T-cell (primary cell): ENCODE measurements around the gene HEPH. TPM values are rescaled to one million over a fixed set of nuclear protein-coding genes. Genes with fewer than 3 reads are reported as not detected.

ENCODE experiments used
- ATAC-seq, 4 experiments: fragments of 200-7000 bp in 3 of 4; fragments of 150-1000 bp in 1 of 4; cut with Tn5 transposase; replicated peaks in 1 of 4; 1 replicate in 3 of 4; 2 replicates in 1 of 4; pipeline ENCODE4 v1.10.0; 2021; ENCODE audit warnings: moderate library complexity in 3 of 4, mild to moderate bottlenecking in 2 of 4, moderate number of reproducible peaks in 1 of 4
- CTCF ChIA-PET, 2 donors: fragments of 300-600 bp; sonication (Branson Sonifier 250); formaldehyde crosslinking; loops; one replicate each; lab custom pipeline; 2022; ENCODE audit warnings: antibody characterized with exemption in 2 of 2; lab: Charles Lee
- POLR2A ChIA-PET, 2 donors: fragments of 300-600 bp; sonication (Branson Sonifier 250); formaldehyde crosslinking; loops; one replicate each; lab custom pipeline; 2022; ENCODE audit warnings: antibody characterized with exemption in 2 of 2; lab: Charles Lee
- DNase-seq, 35 experiments: peaks; one replicate each; pipeline versions ENCODE4 v3.0.0 to v3.0.0-alpha.2; 2013 to 2023
- H3K27ac ChIP-seq: one replicate; pipeline ENCODE4 v1.5.1; 2013; ENCODE audit warnings: low read length
- H3K27me3 ChIP-seq, 2 experiments: replicated peaks in 1 of 2; 1 replicate in 1 of 2; 2 replicates in 1 of 2; pipeline versions ENCODE4 v1.6.1 to v1.7.0; 2013; ENCODE audit warnings: low read length in 1 of 2, mixed read lengths in 1 of 2; ENCODE audit not compliant: control insufficient read depth in 2 of 2, insufficient read depth in 2 of 2; ENCODE audit errors: extremely low read depth in 1 of 2
- H3K36me3 ChIP-seq, 2 donors: 1 replicate in 1 of 2; 2 replicates in 1 of 2; pipeline versions ENCODE4 v1.6.1 to v1.7.0; 2013; ENCODE audit warnings: low read length in 1 of 2; ENCODE audit not compliant: control insufficient read depth in 2 of 2, insufficient read depth in 1 of 2; ENCODE audit errors: extremely low read depth in 1 of 2
- H3K4me1 ChIP-seq, 2 experiments: 1 replicate in 1 of 2; 2 replicates in 1 of 2; pipeline versions ENCODE4 v1.6.1 to v1.7.0; 2013; ENCODE audit warnings: low read length in 2 of 2, mixed read lengths in 1 of 2; ENCODE audit not compliant: insufficient read depth in 2 of 2, control insufficient read depth in 1 of 2; ENCODE audit errors: extremely low read depth in 1 of 2
- H3K4me3 ChIP-seq, 2 donors: 1 replicate in 1 of 2; 2 replicates in 1 of 2; pipeline versions ENCODE4 v1.5.1 to v1.7.0; 2013; ENCODE audit warnings: mild to moderate bottlenecking in 2 of 2, low read length in 1 of 2, moderate library complexity in 1 of 2; ENCODE audit not compliant: control insufficient read depth in 1 of 2; ENCODE audit errors: extremely low read depth in 1 of 2
- H3K9me3 ChIP-seq: 2 replicates; pipeline ENCODE4 v1.7.0; 2013
- H3K27ac Mint-ChIP-seq, 2 donors: one replicate each; pipeline ENCODE4 v1.8.0; 2020 to 2021; ENCODE audit warnings: mild to moderate bottlenecking in 2 of 2, mixed read lengths in 2 of 2
- H3K27me3 Mint-ChIP-seq, 2 donors: one replicate each; pipeline ENCODE4 v1.8.0; 2021 to 2022; ENCODE audit warnings: mixed read lengths in 2 of 2
- H3K36me3 Mint-ChIP-seq: one replicate; pipeline ENCODE4 v1.8.0; 2021; ENCODE audit warnings: mixed read lengths
- H3K4me1 Mint-ChIP-seq, 3 donors: one replicate each; pipeline ENCODE4 v1.8.0; 2020 to 2022; ENCODE audit warnings: mixed read lengths in 3 of 3, mild to moderate bottlenecking in 1 of 3
- H3K4me3 Mint-ChIP-seq, 3 donors: one replicate each; pipeline ENCODE4 v1.8.0; 2020 to 2022; ENCODE audit warnings: mild to moderate bottlenecking in 3 of 3, mixed read lengths in 3 of 3, moderate library complexity in 3 of 3
- H3K9me3 Mint-ChIP-seq, 3 donors: one replicate each; pipeline ENCODE4 v1.8.0; 2020 to 2022; ENCODE audit warnings: mixed read lengths in 3 of 3
- WGBS: methylation state at CpG from one replicate; pipeline ENCODE4 v1.1.5; 2013; ENCODE audit warnings: missing lambda C conversion rate; ENCODE audit not compliant: insufficient coverage; 5-methylcytosine and 5-hydroxymethylcytosine counted together
- total RNA-seq, 35 experiments: library from RNA in 6 of 35; stranded (reverse) in 6 of 35; fragments of 120-200 nt in 1 of 35; gene quantifications; one replicate each; pipeline versions ENCODE4 v1.2.1 to v1.2.4 and lab custom pipeline; 2013 to 2026

HEPH gene
- total RNA-seq, 5 donors from 2014 or later (not counting 1 experiment from before 2014, with no cell fraction given) = 0.15 to 0.44 (median 0.31) TPM; not detected in 1

DNA sequence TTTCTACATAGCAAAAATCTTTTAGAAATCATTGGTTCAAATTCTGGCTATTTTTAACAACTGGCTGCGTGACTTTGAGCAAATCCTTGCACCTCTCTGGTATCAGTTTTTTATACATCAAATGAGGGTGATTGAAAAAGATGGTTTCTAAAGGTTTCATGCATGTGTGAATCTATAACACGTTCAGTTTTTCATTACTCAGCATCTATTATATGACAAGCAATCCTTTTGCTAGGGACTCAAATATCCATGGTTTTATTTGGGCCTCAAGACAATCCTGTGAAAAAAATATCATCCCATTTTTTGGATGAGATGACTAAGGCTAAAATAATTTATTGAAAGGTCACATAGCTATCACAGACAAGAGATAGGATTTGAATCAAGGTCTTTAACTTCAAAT, 884 bp downstream of the HEPH start:
- CTCF ChIA-PET = no interaction called here
- no peaks in the 10 kb centered on the region for H3K27me3 ChIP-seq
- no peaks in the 10 kb centered on the region for H3K4me1 Mint-ChIP-seq
- WGBS = no CpG with 5 or more reads among the region's 2 CpGs
- H3K27ac ChIP-seq = no peak overlapping the region
- H3K36me3 Mint-ChIP-seq = no peaks in the 10 kb centered on the region
- no peaks in the 10 kb centered on the region for H3K9me3 Mint-ChIP-seq
- H3K27me3 Mint-ChIP-seq = peaks cover 0 to 28% of the 10 kb centered on the region in 2 donors
- no peaks in the 10 kb centered on the region for H3K36me3 ChIP-seq
- H3K4me3 ChIP-seq = no peak overlapping the region
- ATAC-seq (no peak), DNase-seq (no peak)
- H3K4me1 ChIP-seq = no peaks in the 10 kb centered on the region
- no peak overlapping the region for H3K27ac Mint-ChIP-seq
- POLR2A ChIA-PET = no interaction called here
- no peaks in the 10 kb centered on the region for H3K9me3 ChIP-seq
- H3K4me3 Mint-ChIP-seq = no peak overlapping the region

DNA sequence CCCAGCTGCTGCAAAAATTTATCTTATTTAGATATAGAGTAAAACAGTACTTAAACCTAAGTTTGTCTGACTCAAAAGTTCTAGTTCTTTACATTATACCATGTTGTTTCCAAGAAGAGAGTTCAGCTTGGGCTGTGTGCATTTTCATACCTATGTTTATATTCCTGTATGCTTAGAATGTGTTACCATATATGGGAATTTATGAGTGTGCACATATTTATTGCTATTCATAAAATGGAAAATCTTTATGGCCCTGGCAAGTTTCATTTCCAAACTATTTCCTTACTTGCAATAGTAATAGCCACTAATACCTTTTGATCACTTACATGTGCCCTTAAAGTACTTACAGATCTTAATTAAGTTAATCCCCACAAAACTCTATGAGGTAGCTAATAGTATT, 2.6 kb downstream of the HEPH start:
- no peak overlapping the region for H3K27ac ChIP-seq
- no peaks in the 10 kb centered on the region for H3K9me3 Mint-ChIP-seq
- no peak overlapping the region for H3K4me3 Mint-ChIP-seq
- ATAC-seq (no peak), DNase-seq (no peak)
- no peak overlapping the region for H3K4me3 ChIP-seq
- no peaks in the 10 kb centered on the region for H3K36me3 Mint-ChIP-seq
- H3K4me1 Mint-ChIP-seq = no peaks in the 10 kb centered on the region
- H3K27me3 Mint-ChIP-seq = peaks cover 0 to 28% of the 10 kb centered on the region in 2 donors
- ChIA-PET CTCF (no interaction called here), POLR2A (no interaction called here)
- H3K27me3 ChIP-seq = no peaks in the 10 kb centered on the region
- no peaks in the 10 kb centered on the region for H3K36me3 ChIP-seq
- no peaks in the 10 kb centered on the region for H3K9me3 ChIP-seq
- H3K4me1 ChIP-seq = no peaks in the 10 kb centered on the region
- H3K27ac Mint-ChIP-seq = no peak overlapping the region

DNA sequence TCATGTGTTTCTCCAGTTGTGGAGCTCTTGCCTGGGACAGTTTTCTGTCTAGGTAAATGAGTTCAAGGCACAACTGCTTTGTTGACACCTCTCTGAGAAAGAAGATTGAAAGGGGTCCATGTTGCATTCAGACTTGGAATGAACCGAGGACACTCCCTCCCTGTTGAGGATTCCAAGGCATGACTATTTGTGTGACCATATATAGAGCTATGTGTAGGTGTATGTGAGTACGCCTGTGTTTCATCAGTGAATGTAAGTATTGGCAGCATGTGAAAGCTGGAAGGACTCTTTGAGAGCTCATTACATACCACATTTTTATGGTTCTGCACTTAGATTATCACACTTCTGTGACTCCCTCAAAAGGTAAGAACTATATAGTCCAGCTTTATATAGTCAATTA, 3.4 kb downstream of the HEPH start:
- Histone ChIP-seq H3K27me3 (no peaks in the 10 kb centered on the region), H3K9me3 (no peaks in the 10 kb centered on the region), H3K4me1 (no peaks in the 10 kb centered on the region), H3K27ac (no peak overlapping the region), H3K4me3 (no peak overlapping the region), H3K36me3 (no peaks in the 10 kb centered on the region)
- peaks cover 0 to 26% of the 10 kb centered on the region in 2 donors for H3K27me3 Mint-ChIP-seq
- ATAC-seq (no peak), DNase-seq (no peak)
- H3K36me3 Mint-ChIP-seq = no peaks in the 10 kb centered on the region
- no peaks in the 10 kb centered on the region for H3K9me3 Mint-ChIP-seq
- no peak overlapping the region for H3K4me3 Mint-ChIP-seq
- no peaks in the 10 kb centered on the region for H3K4me1 Mint-ChIP-seq
- WGBS = no CpG with 5 or more reads among the region's 2 CpGs
- no peak overlapping the region for H3K27ac Mint-ChIP-seq
- ChIA-PET CTCF (no interaction called here), POLR2A (no interaction called here)

DNA sequence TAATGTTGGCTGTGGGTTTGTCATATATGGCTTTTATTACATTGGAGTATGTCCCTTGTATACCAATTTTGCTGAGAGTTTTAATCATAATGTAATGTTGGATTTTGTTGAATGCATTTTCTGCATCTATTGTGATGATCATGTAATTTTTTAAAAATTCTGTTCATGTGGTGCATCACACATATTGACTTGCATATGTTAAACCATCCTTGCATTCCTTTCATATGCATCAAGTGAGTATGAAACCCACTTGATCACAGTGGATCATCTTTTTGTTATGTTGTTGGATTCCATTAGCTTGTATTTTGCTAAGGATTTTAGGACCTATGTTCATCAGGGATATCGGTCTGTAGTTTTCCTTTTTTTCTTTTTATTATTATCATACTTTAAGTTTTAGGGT, 12.1 kb downstream of the HEPH start:
- no CpG with 5 or more reads among the region's 1 CpG for WGBS
- DNase-seq (no peak), ATAC-seq (no peak)
- Mint-ChIP-seq H3K36me3 (no peaks in the 10 kb centered on the region), H3K27ac (no peak overlapping the region), H3K4me3 (no peak overlapping the region), H3K4me1 (no peaks in the 10 kb centered on the region), H3K27me3 (peaks cover 0 to 6% of the 10 kb centered on the region in 2 donors), H3K9me3 (peaks cover 20 to 33% (median 28%) of the 10 kb centered on the region in 3 donors)
- H3K4me3 ChIP-seq = no peak overlapping the region
- no peaks in the 10 kb centered on the region for H3K36me3 ChIP-seq
- ChIA-PET CTCF (no interaction called here), POLR2A (no interaction called here)
- H3K27ac ChIP-seq = no peak overlapping the region
- no peaks in the 10 kb centered on the region for H3K27me3 ChIP-seq
- peaks cover 3% of the 10 kb centered on the region for H3K9me3 ChIP-seq
- H3K4me1 ChIP-seq = no peaks in the 10 kb centered on the region

DNA sequence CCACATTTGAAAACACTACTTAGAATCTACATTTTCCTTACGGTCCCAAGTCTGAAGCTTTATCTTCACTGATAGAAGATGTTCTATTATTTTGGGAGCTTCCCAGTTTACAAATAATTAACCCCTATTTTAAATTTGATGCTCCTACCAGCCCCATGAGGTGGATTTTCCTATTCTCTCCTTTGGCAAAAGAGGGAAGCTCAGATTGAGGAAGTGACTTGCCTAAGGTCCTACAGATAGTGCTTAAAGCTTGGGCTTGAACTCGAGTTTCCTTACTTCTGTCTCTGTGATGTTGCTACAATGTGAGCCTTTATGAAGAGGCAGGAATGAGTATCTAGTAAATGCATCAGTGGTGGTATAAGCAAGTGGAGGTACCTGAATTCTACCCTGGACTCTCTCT, 27.5 kb downstream of the HEPH start:
- CTCF ChIA-PET = no interaction called here

DNA sequence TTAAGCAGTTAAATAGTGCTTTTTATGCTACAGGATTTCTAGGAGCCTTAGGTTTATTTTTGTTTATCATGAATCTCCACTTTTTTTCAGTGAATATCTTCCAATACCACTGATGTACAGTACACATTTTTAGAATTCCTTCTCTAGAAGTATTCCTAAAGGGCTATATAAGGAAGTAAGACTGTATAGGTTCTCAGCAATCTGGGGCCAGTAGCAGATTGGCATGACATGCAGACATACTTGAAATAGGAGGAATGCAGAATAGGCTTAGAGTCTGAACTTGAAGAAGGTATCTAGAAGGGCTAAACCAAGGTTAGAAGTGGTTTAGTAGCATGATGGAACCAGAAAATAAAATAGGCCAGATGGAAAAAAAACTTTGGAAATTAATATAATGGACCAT, 29.8 kb downstream of the HEPH start:
- Histone ChIP-seq H3K27me3 (no peaks in the 10 kb centered on the region), H3K4me3 (no peak overlapping the region), H3K27ac (no peak overlapping the region), H3K4me1 (no peaks in the 10 kb centered on the region), H3K36me3 (no peaks in the 10 kb centered on the region), H3K9me3 (no peaks in the 10 kb centered on the region)
- ChIA-PET CTCF (no interaction called here), POLR2A (no interaction called here)
- no peaks in the 10 kb centered on the region for H3K9me3 Mint-ChIP-seq
- peaks cover 6 to 12% (median 10%) of the 10 kb centered on the region in 3 donors for H3K4me1 Mint-ChIP-seq
- H3K4me3 Mint-ChIP-seq = no peak overlapping the region
- H3K27ac Mint-ChIP-seq = no peak overlapping the region
- H3K36me3 Mint-ChIP-seq = no peaks in the 10 kb centered on the region
- DNase-seq (no peak), ATAC-seq (no peak)
- peaks cover 0 to 36% of the 10 kb centered on the region in 2 donors for H3K27me3 Mint-ChIP-seq

More for the DNA sequence above, 27.5 kb downstream of the HEPH start:
- DNase-seq = no peak
- Mint-ChIP-seq H3K4me1 (peaks cover 6 to 12% (median 10%) of the 10 kb centered on the region in 3 donors), H3K9me3 (no peaks in the 10 kb centered on the region), H3K27me3 (peaks cover 0 to 43% of the 10 kb centered on the region in 2 donors), H3K36me3 (no peaks in the 10 kb centered on the region), H3K4me3 (no peak overlapping the region), H3K27ac (no peak overlapping the region)
- H3K27me3 ChIP-seq = no peaks in the 10 kb centered on the region
- no peak overlapping the region for H3K27ac ChIP-seq
- H3K4me1 ChIP-seq = no peaks in the 10 kb centered on the region
- ATAC-seq = no peak
- POLR2A ChIA-PET = no interaction called here
- H3K4me3 ChIP-seq = no peak overlapping the region
- H3K9me3 ChIP-seq = no peaks in the 10 kb centered on the region
- no CpG with 5 or more reads among the region's 2 CpGs for WGBS
- no peaks in the 10 kb centered on the region for H3K36me3 ChIP-seq

DNA sequence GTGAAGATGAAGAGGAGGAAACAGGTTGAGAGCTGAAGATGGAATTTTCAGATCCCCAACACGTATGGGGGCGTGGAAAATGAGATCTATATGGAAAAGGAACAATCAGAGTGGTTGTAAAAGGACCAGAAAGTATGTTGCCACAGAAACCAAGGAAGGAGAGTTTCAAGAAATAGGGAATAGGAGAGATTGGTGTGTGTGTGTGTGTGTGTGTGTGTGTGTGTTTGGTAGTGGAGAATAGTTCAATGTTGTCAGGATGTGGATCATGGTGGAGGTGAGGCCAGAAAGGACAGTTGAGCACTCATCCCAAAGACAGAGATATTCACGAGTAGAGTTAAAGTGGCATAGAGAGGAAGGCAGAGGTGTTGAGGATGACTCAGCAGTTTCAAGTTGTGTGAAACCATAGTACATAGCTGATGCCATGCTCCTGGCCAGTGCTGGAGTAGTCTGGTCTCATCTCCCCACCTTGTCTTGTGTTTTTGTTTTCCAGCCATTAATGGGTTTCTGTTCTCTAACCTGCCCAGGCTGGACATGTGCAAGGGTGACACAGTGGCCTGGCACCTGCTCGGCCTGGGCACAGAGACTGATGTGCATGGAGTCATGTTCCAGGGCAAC, 36.1 kb downstream of the HEPH start:
- no peak overlapping the region for H3K4me3 Mint-ChIP-seq
- no CpG with 5 or more reads among the region's 4 CpGs for WGBS
- Histone ChIP-seq H3K27ac (no peak overlapping the region), H3K4me3 (no peak overlapping the region), H3K9me3 (no peaks in the 10 kb centered on the region), H3K27me3 (no peaks in the 10 kb centered on the region), H3K4me1 (no peaks in the 10 kb centered on the region), H3K36me3 (no peaks in the 10 kb centered on the region)
- ChIA-PET CTCF (no interaction called here), POLR2A (interaction anchor here in 1 of 2 donors (0.6 kb wide), 1 partner anchor 267 kb away, joined by 3 read pairs; no protein-coding TSS in a partner anchor)
- DNase-seq (no peak), ATAC-seq (no peak)
- H3K27ac Mint-ChIP-seq = no peak overlapping the region
- no peaks in the 10 kb centered on the region for H3K9me3 Mint-ChIP-seq
- peaks cover 0 to 21% of the 10 kb centered on the region in 2 donors for H3K27me3 Mint-ChIP-seq
- peaks cover 15 to 21% (median 18%) of the 10 kb centered on the region in 3 donors for H3K4me1 Mint-ChIP-seq
- no peaks in the 10 kb centered on the region for H3K36me3 Mint-ChIP-seq
